Raji (cell line): ENCODE data around the gene AK5.

Experiments used
- POLR2A ChIP-seq: IDR thresholded peaks from 2 replicates; pipeline ENCODE4 v1.6.1; 2011; ENCODE audit warnings: low read depth, low read length, control low read depth; ENCODE audit not compliant: insufficient read depth

The AK5 gene

DNA sequence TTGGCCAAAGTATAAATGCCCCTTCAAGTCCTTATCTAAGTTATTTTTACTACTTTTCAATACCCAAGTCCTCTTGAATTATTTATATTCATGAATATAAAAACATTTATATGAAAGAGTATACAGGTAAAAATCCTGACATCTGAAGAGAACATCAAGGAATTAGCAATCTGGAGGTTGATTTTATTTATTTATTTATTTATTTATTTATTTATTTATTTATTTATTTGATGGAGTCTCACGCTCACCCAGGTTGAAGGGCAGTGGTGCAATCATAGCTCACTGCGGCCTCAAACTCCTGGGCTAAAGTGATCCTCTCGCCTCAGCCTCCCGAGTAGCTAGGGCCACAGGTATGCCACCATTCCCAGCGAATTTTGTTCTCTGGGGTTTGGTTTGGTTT is 307.4 kb downstream of the AK5 start:
- no peak for TF ChIP-seq POLR2A

DNA sequence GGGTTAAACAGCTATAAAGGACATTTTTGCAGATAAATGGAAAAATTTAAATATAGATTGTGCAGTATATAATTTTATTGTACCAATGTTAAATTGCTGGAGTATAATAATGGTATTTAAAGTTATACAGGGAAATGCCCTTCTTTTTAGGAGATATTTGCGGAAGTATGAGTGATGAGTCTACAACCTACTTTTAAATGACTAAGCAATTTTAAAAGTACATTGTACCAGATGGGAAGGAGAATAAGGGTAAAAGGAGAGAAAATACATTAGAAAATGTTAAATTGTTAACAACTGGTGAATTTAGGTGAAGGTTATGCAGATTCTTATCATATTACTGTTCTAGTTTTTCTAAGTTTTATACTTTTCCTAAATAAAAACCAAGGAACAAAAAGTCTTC is 308.8 kb downstream of the AK5 start:
- TF ChIP-seq POLR2A = no peak

DNA sequence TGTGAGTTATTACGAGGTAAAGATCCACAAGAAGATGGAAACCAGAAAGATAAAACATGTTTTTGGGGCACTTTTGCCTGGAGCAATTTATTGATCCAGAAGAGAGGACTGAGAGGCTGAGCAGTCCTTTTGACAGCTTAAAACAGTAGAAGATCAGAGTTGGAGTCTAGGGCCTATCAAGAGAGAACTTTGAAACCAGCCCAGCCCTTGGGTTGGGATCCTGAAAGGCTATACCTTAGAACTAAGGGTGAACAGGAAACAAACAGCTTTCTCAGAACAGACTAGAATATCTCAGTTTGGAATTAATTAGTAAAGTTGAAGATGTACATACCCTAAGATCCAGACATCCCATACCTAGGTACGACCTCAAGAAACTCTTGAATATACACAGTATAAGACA is 311.1 kb downstream of the AK5 start:
- no peak for TF ChIP-seq POLR2A

GRCh38 chr1:77594366-77595112 is 312.7 kb downstream of the AK5 start:
- TF ChIP-seq POLR2A = no peak

DNA sequence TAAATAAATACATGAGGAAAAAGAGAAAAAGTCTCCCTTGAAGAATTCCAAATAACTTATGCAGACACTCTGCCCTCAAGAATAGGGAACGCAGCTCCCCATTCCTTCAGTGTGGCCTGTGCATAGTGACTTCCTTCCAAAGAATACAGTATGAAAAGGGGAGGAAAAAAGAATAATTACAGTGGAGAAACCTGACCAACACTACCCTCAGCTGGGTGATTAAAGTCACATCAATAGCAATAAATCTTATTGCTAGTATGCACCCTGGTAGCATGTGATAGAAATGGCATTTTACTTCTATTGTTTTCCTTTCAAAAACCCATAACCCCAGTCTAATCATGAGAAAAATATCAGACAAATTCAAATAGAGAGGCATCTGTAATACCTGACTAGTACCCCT is 315.5 kb downstream of the AK5 start:
- no peak for TF ChIP-seq POLR2A

GRCh38 chr1:77605246-77606026 is 323.6 kb downstream of the AK5 start:
- no peak for TF ChIP-seq POLR2A

GRCh38 chr1:77608893-77609292 is 327.1 kb downstream of the AK5 start:
- TF ChIP-seq POLR2A = no peak
